Brain microvascular endothelial cell (primary cell): ENCODE results near the gene PSMD10.

ENCODE experiments used
- DNase-seq: peaks from one replicate; pipeline ENCODE4 v3.0.0-alpha.2; 2020
- H3K27ac ChIP-seq: fragments of 250-450 bp; sonication (Bioruptor Pico); 2 replicates; pipeline ENCODE4 v1.5.1; 2020; ENCODE audit warnings: mild to moderate bottlenecking, moderate library complexity
- H3K27me3 ChIP-seq: fragments of 250-450 bp; sonication (Bioruptor Pico); replicated peaks from 2 replicates; pipeline ENCODE4 v1.5.1; 2020; ENCODE audit warnings: mild to moderate bottlenecking
- H3K36me3 ChIP-seq: fragments of 250-450 bp; sonication (Bioruptor Pico); replicated peaks from 2 replicates; pipeline ENCODE4 v1.5.1; 2020; ENCODE audit warnings: mild to moderate bottlenecking
- H3K4me3 ChIP-seq: 2 replicates; pipeline ENCODE4 v1.5.1; 2011; ENCODE audit warnings: low read depth, mild to moderate bottlenecking, control low read depth, low read length, moderate library complexity
- CTCF ChIP-seq: IDR thresholded peaks from 2 replicates; pipeline ENCODE4 v1.5.1; 2011; ENCODE audit warnings: low read depth, mild to moderate bottlenecking, moderate library complexity, low read length, control low read depth, inconsistent platforms; ENCODE audit errors: missing control alignments
- in situ Hi-C: cut with HindIII; loops from 2 replicates; pipeline ENCODE4 v1.10.0; 2017; ENCODE audit warnings: low sequenced_read_pairs, low pct_ligation_motif_present

The PSMD10 gene

GRCh38 chrX:108070891-108071290 is 20.5 kb downstream of the PSMD10 start:
- Histone ChIP-seq H3K27ac (no peak overlapping the region), H3K36me3 (no peaks in the 10 kb centered on the region), H3K4me3 (no peak overlapping the region), H3K27me3 (no peaks in the 10 kb centered on the region)
- in situ Hi-C loops = no loop called here
- TF ChIP-seq CTCF = no peak
- DNase-seq = peak; percentile 31

GRCh38 chrX:108068121-108068520 is 23.2 kb downstream of the PSMD10 start:
- TF ChIP-seq CTCF = no peak
- no peak overlapping the region for H3K4me3 ChIP-seq
- in situ Hi-C loops = no loop called here
- no peak for DNase-seq
- H3K27me3 ChIP-seq = no peaks in the 10 kb centered on the region
- H3K27ac ChIP-seq = no peak overlapping the region
- no peaks in the 10 kb centered on the region for H3K36me3 ChIP-seq

GRCh38 chrX:108064613-108065012 is 26.7 kb downstream of the PSMD10 start:
- Histone ChIP-seq H3K4me3 (no peak overlapping the region), H3K27me3 (no peaks in the 10 kb centered on the region), H3K36me3 (no peaks in the 10 kb centered on the region), H3K27ac (no peak overlapping the region)
- in situ Hi-C loops = no loop called here
- TF ChIP-seq CTCF = no peak
- DNase-seq = no peak

- Histone ChIP-seq H3K36me3 (no peaks in the 10 kb centered on the region), H3K27ac (no peak overlapping the region), H3K27me3 (no peaks in the 10 kb centered on the region), H3K4me3 (no peak overlapping the region)
- in situ Hi-C loops = no loop called here
- no peak for DNase-seq
- no peak for TF ChIP-seq CTCF
These were observed 27.3 kb downstream of the PSMD10 start for GRCh38 chrX:108064001-108064400.

- Histone ChIP-seq H3K27ac (no peak overlapping the region), H3K36me3 (no peaks in the 10 kb centered on the region), H3K4me3 (no peak overlapping the region), H3K27me3 (no peaks in the 10 kb centered on the region)
- TF ChIP-seq CTCF = no peak
- no peak for DNase-seq
- in situ Hi-C loops = no loop called here
These were observed 31.5 kb downstream of the PSMD10 start for GRCh38 chrX:108059801-108060200.

- no peaks in the 10 kb centered on the region for H3K36me3 ChIP-seq
- in situ Hi-C loops = no loop called here
These were observed 35.8 kb downstream of the PSMD10 start for GRCh38 chrX:108055546-108055945.

More at GRCh38 chrX:108055546-108055945, 35.8 kb downstream of the PSMD10 start:
- Histone ChIP-seq H3K27me3 (no peaks in the 10 kb centered on the region), H3K27ac (no peak overlapping the region), H3K4me3 (no peak overlapping the region)
- TF ChIP-seq CTCF = no peak
- DNase-seq = no peak
